Calu3 (cell line): Measurements from ENCODE around the gene UBR4. TPM values are rescaled to one million over a fixed set of nuclear protein-coding genes. Genes with fewer than 3 reads are reported as not detected.

Source experiments
- BruUV-seq: library from RNA; stranded (reverse); fragments of 400-500 nt; replicated peaks from 2 replicates; lab custom pipeline; 2021; lab: Mats Ljungman, UMichigan
- CTCF ChIA-PET: fragments of 300-600 bp; sonication (Branson Sonifier 250); formaldehyde crosslinking; loops from one replicate; lab custom pipeline; 2022; ENCODE audit warnings: antibody characterized with exemption; lab: Charles Lee
- DNase-seq: peaks from one replicate; pipeline ENCODE4 v3.0.0; 2022
- H3K27ac Mint-ChIP-seq: one replicate; pipeline ENCODE4 v1.8.0; 2022; ENCODE audit warnings: mixed read lengths; ENCODE audit not compliant: unreplicated experiment
- H3K27me3 Mint-ChIP-seq: one replicate; pipeline ENCODE4 v1.8.0; 2022; ENCODE audit warnings: mixed read lengths; ENCODE audit not compliant: unreplicated experiment
- H3K36me3 Mint-ChIP-seq: one replicate; pipeline ENCODE4 v1.8.0; 2022; ENCODE audit warnings: mild to moderate bottlenecking, moderate library complexity, mixed read lengths; ENCODE audit not compliant: insufficient read depth, unreplicated experiment
- H3K4me1 Mint-ChIP-seq: one replicate; pipeline ENCODE4 v1.8.0; 2022; ENCODE audit warnings: mild to moderate bottlenecking, low read depth, mixed read lengths; ENCODE audit not compliant: unreplicated experiment
- H3K4me3 Mint-ChIP-seq: one replicate; pipeline ENCODE4 v1.8.0; 2022; ENCODE audit warnings: mild to moderate bottlenecking, low read depth, moderate library complexity, mixed read lengths; ENCODE audit not compliant: unreplicated experiment
- H3K9me3 Mint-ChIP-seq: one replicate; pipeline ENCODE4 v1.8.0; 2022; ENCODE audit warnings: low read depth, mixed read lengths; ENCODE audit not compliant: unreplicated experiment
- CTCF ChIP-seq: fragments of 200-600 bp; IDR thresholded peaks from one replicate; pipeline ENCODE4 v1.8.0; 2022; ENCODE audit warnings: antibody characterized with exemption; ENCODE audit not compliant: unreplicated experiment
- intact Hi-C: fragments of 100-400 bp; cut with micrococcal nuclease; formaldehyde crosslinking; loops from one replicate; pipeline ENCODE4 v1.10.0; 2022; ENCODE audit not compliant: unreplicated experiment
- total RNA-seq: library from RNA; stranded (reverse); gene quantifications from 2 replicates; pipeline ENCODE4 v1.2.3, GENCODE V29; 2022

Gene UBR4
- total RNA-seq, 1 experiment from 2014 or later = 123 TPM

- H3K36me3 Mint-ChIP-seq = peaks cover 11% of the 10 kb centered on the region
- intact Hi-C loops = loop anchor here (5.0 kb wide), 1 partner anchor 56 kb away; no protein-coding TSS in a partner anchor
- CTCF ChIA-PET = no interaction called here
- DNase-seq = no peak
- no peak overlapping the region for H3K4me3 Mint-ChIP-seq
- no TSS peak for BruUV-seq
- no peaks in the 10 kb centered on the region for H3K27me3 Mint-ChIP-seq
- H3K27ac Mint-ChIP-seq = no peak overlapping the region
- H3K9me3 Mint-ChIP-seq = no peaks in the 10 kb centered on the region
- TF ChIP-seq CTCF = no peak
- no peaks in the 10 kb centered on the region for H3K4me1 Mint-ChIP-seq
These were observed 141.3 kb downstream of the UBR4 start for GRCh38 chr1:19068639-19069276.

DNA sequence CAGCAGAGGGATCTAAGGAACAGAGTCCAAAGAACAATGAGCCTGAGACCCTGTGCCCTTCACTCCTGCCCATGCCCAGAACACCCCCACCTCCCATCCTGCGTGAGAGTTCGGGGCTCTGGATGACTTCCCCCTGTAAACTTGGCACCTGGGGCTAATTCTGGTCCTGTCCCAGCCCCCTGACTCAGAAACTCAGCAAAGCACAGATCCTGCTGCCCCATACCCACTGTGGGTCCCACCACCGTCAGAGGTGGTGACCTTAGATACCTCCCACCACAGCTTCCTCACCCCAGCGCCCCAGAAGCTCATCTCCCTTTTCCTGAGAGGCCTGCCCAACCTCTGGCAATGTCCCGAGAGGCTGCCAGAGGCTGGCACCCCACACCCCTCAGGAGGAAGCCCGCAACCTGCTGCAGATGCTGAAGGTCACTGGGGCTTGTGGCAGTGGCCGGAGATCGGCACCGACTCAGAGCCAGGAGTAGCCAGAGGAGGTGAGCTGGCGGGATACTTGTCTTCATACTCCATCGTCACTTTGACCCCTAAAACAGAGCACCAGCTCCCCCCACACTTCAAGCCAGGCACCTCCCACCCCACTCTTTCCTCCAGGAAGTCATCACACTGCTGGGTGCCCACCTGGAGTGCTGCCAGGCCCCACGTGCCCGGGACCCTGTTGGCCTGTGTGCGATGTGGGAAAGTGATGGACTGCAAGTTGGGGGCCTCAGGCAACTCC, 142.0 kb downstream of the UBR4 start:
- Mint-ChIP-seq H3K36me3 (peaks cover 5% of the 10 kb centered on the region), H3K27ac (no peak overlapping the region), H3K4me3 (no peak overlapping the region), H3K4me1 (no peaks in the 10 kb centered on the region), H3K27me3 (no peaks in the 10 kb centered on the region), H3K9me3 (no peaks in the 10 kb centered on the region)
- TF ChIP-seq CTCF = no peak
- DNase-seq = no peak
- CTCF ChIA-PET = interaction anchor here (1.0 kb wide), 1 partner anchor 111 kb away, joined by 3 read pairs; the partner anchor contains the start of gene IFFO2
- BruUV-seq = no TSS peak
- intact Hi-C loops = loop anchor here (5.0 kb wide), 1 partner anchor 56 kb away; no protein-coding TSS in a partner anchor

- CTCF ChIA-PET = interaction anchor here (1.0 to 1.1 kb wide), 2 partner anchors 57 to 111 kb away, joined by 3 read pairs; partner anchors contain the start of gene IFFO2
- Mint-ChIP-seq H3K4me3 (no peak overlapping the region), H3K9me3 (no peaks in the 10 kb centered on the region), H3K4me1 (no peaks in the 10 kb centered on the region), H3K27me3 (no peaks in the 10 kb centered on the region), H3K27ac (no peak overlapping the region), H3K36me3 (peaks cover 5% of the 10 kb centered on the region)
- no TSS peak for BruUV-seq
- DNase-seq = peak; percentile 61
- intact Hi-C loops = loop anchor here (5.0 kb wide), 1 partner anchor 55 kb away; no protein-coding TSS in a partner anchor
- TF ChIP-seq CTCF = no peak
These were observed 142.7 kb downstream of the UBR4 start for GRCh38 chr1:19067182-19067911.

DNA sequence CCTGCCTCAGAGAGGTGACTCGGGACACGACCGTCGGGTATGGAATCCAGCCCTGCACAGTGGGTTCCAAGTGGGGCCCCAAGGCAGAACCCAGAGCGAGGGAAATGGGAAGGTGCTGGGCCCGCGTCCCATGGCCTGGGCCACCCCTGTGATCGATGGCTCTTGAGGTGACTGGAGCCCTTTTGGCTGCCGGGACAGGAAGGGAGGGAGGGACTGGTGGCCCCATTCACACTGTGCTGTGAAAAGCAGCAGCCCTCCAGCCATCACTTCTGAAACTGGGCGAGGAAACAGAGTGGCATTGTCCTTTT, 143.2 kb downstream of the UBR4 start:
- H3K27ac Mint-ChIP-seq = peak overlapping the region; percentile 27
- H3K27me3 Mint-ChIP-seq = no peaks in the 10 kb centered on the region
- no TSS peak for BruUV-seq
- CTCF ChIA-PET = interaction anchor here (1.0 to 1.1 kb wide), 2 partner anchors 56 to 110 kb away, joined by 3 read pairs; partner anchors contain the start of gene IFFO2
- H3K4me3 Mint-ChIP-seq = no peak overlapping the region
- no peak for TF ChIP-seq CTCF
- H3K36me3 Mint-ChIP-seq = peaks cover 5% of the 10 kb centered on the region
- no peaks in the 10 kb centered on the region for H3K4me1 Mint-ChIP-seq
- no peak for DNase-seq
- intact Hi-C loops = loop anchor here (5.0 kb wide), 1 partner anchor 55 kb away; no protein-coding TSS in a partner anchor
- no peaks in the 10 kb centered on the region for H3K9me3 Mint-ChIP-seq
